ENCODE data around the gene EPHA7. TPM values are rescaled to one million over a fixed set of nuclear protein-coding genes. Genes with fewer than 3 reads are reported as not detected.

The EPHA7 gene
- total RNA-seq, 1 experiment from 2014 or later, result 10.7 TPM

GRCh38 chr6:93371756-93372155 lies 47.6 kb downstream of the EPHA7 start:
- CTCF ChIA-PET, result no interaction called here
- H3K4me3 ChIP-seq (ENCODE audit: low read depth, low read length, poor library complexity, severe bottlenecking), result no peak overlapping the region

DNA sequence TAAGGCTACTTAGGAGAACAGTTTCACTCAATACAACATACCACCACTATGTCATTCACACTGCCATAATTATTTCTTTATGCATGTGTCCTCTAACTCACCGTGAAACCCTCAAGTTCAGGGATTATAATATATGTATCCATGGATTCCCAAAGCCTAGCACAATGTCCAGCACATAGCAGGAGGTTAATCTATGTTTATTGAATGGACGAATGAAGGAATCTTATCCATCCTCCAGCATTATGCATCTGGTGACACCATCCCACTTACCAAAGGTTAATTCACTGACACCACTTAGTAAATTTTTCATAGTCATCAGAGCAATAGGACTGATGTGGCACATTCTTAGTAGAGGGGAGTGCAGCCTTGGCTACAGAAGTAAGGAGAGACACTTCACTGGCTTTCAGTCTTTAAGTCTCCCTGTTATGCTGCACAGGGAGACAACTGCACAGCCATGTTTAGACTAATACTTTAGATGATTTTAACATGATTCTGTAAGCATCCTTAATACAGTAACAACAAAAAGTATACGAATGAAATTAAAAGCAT lies 49.7 kb downstream of the EPHA7 start:
- Histone ChIP-seq H3K4me1 (ENCODE audit: insufficient read depth, low read length, poor library complexity, severe bottlenecking) (peaks cover 4% of the 10 kb centered on the region), H3K36me3 (ENCODE audit: insufficient read depth, low read length, poor library complexity, severe bottlenecking) (no peaks in the 10 kb centered on the region), H3K4me3 (ENCODE audit: low read depth, low read length, poor library complexity, severe bottlenecking) (no peak overlapping the region), H3K9me3 (ENCODE audit: low read depth, low read length, poor library complexity, severe bottlenecking) (no peaks in the 10 kb centered on the region), H3K27me3 (replicated peaks; ENCODE audit: insufficient read depth, low read depth, low read length, poor library complexity) (no peaks in the 10 kb centered on the region), H3K27ac (ENCODE audit: low read depth, low read length, poor library complexity, severe bottlenecking) (no peak overlapping the region)
- CTCF ChIA-PET, result no interaction called here
- POLR2A ChIA-PET (ENCODE audit: low non-redundant PET), result no interaction called here
- TF ChIP-seq EZH2 (IDR thresholded peaks at IDR 0.05; ENCODE audit: borderline replicate concordance, low read depth, low read length, poor library complexity, severe bottlenecking) (no peak), CTCF (conservative IDR thresholded peaks at IDR 0.05; ENCODE audit: low read depth, low read length) (no peak)
- DNase-seq (ENCODE audit: low spot score), result no peak
- BruUV-seq (replicated peaks), result no TSS peak
- intact Hi-C loops (cut with micrococcal nuclease; ENCODE audit: unreplicated experiment), result no loop called here

More at GRCh38 chr6:93371756-93372155, 47.6 kb downstream of the EPHA7 start:
- no peak for DNase-seq (ENCODE audit: low spot score)
- H3K36me3 ChIP-seq (ENCODE audit: insufficient read depth, low read length, poor library complexity, severe bottlenecking), result no peaks in the 10 kb centered on the region
- H3K27ac ChIP-seq (ENCODE audit: low read depth, low read length, poor library complexity, severe bottlenecking), result no peak overlapping the region
- H3K9me3 ChIP-seq (ENCODE audit: low read depth, low read length, poor library complexity, severe bottlenecking), result no peaks in the 10 kb centered on the region
- H3K4me1 ChIP-seq (ENCODE audit: insufficient read depth, low read length, poor library complexity, severe bottlenecking), result no peaks in the 10 kb centered on the region
- no peaks in the 10 kb centered on the region for H3K27me3 ChIP-seq (replicated peaks; ENCODE audit: insufficient read depth, low read depth, low read length, poor library complexity)
- intact Hi-C loops (cut with micrococcal nuclease; ENCODE audit: unreplicated experiment), result no loop called here
- POLR2A ChIA-PET (ENCODE audit: low non-redundant PET), result no interaction called here
- TF ChIP-seq CTCF (conservative IDR thresholded peaks at IDR 0.05; ENCODE audit: low read depth, low read length) (no peak), EZH2 (IDR thresholded peaks at IDR 0.05; ENCODE audit: borderline replicate concordance, low read depth, low read length, poor library complexity, severe bottlenecking) (no peak)
- no TSS peak for BruUV-seq (replicated peaks)

- Histone ChIP-seq H3K27me3 (replicated peaks; ENCODE audit: insufficient read depth, low read depth, low read length, poor library complexity) (no peaks in the 10 kb centered on the region), H3K27ac (ENCODE audit: low read depth, low read length, poor library complexity, severe bottlenecking) (no peak overlapping the region), H3K4me3 (ENCODE audit: low read depth, low read length, poor library complexity, severe bottlenecking) (no peak overlapping the region), H3K9me3 (ENCODE audit: low read depth, low read length, poor library complexity, severe bottlenecking) (no peaks in the 10 kb centered on the region), H3K4me1 (ENCODE audit: insufficient read depth, low read length, poor library complexity, severe bottlenecking) (peaks cover 4% of the 10 kb centered on the region), H3K36me3 (ENCODE audit: insufficient read depth, low read length, poor library complexity, severe bottlenecking) (no peaks in the 10 kb centered on the region)
- DNase-seq (ENCODE audit: low spot score), result no peak
- intact Hi-C loops (cut with micrococcal nuclease; ENCODE audit: unreplicated experiment), result no loop called here
- TF ChIP-seq EZH2 (IDR thresholded peaks at IDR 0.05; ENCODE audit: borderline replicate concordance, low read depth, low read length, poor library complexity, severe bottlenecking), result no peak
- TF ChIP-seq CTCF (conservative IDR thresholded peaks at IDR 0.05; ENCODE audit: low read depth, low read length), result no peak
- POLR2A ChIA-PET (ENCODE audit: low non-redundant PET), result no interaction called here
- CTCF ChIA-PET, result no interaction called here
- BruUV-seq (replicated peaks), result no TSS peak
Measured at GRCh38 chr6:93366506-93366905, 52.9 kb downstream of the EPHA7 start.

Measured in A673 (cell line).